Hepatocyte (in vitro differentiated cells): ENCODE results near the gene CLASP2. TPM values are rescaled to one million over a fixed set of nuclear protein-coding genes. Genes with fewer than 3 reads are reported as not detected.
"Not testable (repeated sequence)": the region's sequence is repeated elsewhere in the genome, so short reads cannot be mapped to it uniquely, and the experiment has no call there.

Source experiments
- DNase-seq: peaks from one replicate; pipeline ENCODE4 v3.0.0-alpha.2; 2016; ENCODE audit warnings: low spot score
- H2AFZ ChIP-seq: fragments of 200-600 bp; sonication (generic); 2 replicates; pipeline ENCODE4 v1.6.0; 2016; ENCODE audit warnings: antibody characterized with exemption, mild to moderate bottlenecking
- H3K27ac ChIP-seq: fragments of 200-600 bp; sonication (generic); 2 replicates; pipeline ENCODE4 v1.5.1; 2016; ENCODE audit warnings: mild to moderate bottlenecking
- H3K27me3 ChIP-seq: fragments of 200-600 bp; sonication (generic); 2 replicates; pipeline ENCODE4 v1.6.1; 2016
- H3K36me3 ChIP-seq: fragments of 200-600 bp; sonication (generic); replicated peaks from 2 replicates; pipeline ENCODE4 v1.5.1; 2016; ENCODE audit warnings: low read depth; ENCODE audit not compliant: insufficient read depth
- H3K4me1 ChIP-seq: fragments of 200-600 bp; sonication (generic); 2 replicates; pipeline ENCODE4 v1.5.1; 2016; ENCODE audit warnings: mild to moderate bottlenecking, moderate library complexity; ENCODE audit not compliant: insufficient read depth
- H3K4me2 ChIP-seq: fragments of 200-600 bp; sonication (generic); 2 replicates; pipeline ENCODE4 v1.6.0; 2016
- H3K4me3 ChIP-seq: fragments of 200-600 bp; sonication (generic); 2 replicates; pipeline ENCODE4 v1.5.1; 2016; ENCODE audit warnings: mild to moderate bottlenecking
- H3K79me2 ChIP-seq: fragments of 200-600 bp; sonication (generic); 2 replicates; pipeline ENCODE4 v1.6.0; 2017; ENCODE audit warnings: mild to moderate bottlenecking
- H3K9me2 ChIP-seq: fragments of 200-600 bp; sonication (generic); replicated peaks from 2 replicates; pipeline ENCODE4 v1.6.0; 2017; ENCODE audit warnings: mild to moderate bottlenecking; ENCODE audit not compliant: insufficient read depth
- H3K9me3 ChIP-seq: fragments of 200-600 bp; sonication (generic); 2 replicates; pipeline ENCODE4 v1.5.1; 2016; ENCODE audit warnings: low read depth, mild to moderate bottlenecking
- H4K20me1 ChIP-seq: fragments of 200-600 bp; sonication (generic); 2 replicates; pipeline ENCODE4 v1.6.0; 2016; ENCODE audit warnings: mild to moderate bottlenecking; ENCODE audit not compliant: insufficient read depth, poor library complexity, severe bottlenecking
- EZH2 ChIP-seq: fragments of 200-600 bp; sonication (generic); IDR thresholded peaks from 2 replicates; pipeline ENCODE4 v1.6.1; 2016; ENCODE audit warnings: antibody characterized with exemption, mild to moderate bottlenecking, borderline replicate concordance
- EZH2phosphoT487 ChIP-seq: fragments of 200-600 bp; sonication (generic); IDR thresholded peaks from one replicate; pipeline ENCODE4 v1.6.1; 2018; ENCODE audit warnings: antibody characterized with exemption, mild to moderate bottlenecking, low read depth, moderate library complexity; ENCODE audit not compliant: unreplicated experiment, severe bottlenecking
- WGBS: methylation state at CpG from one replicate; pipeline ENCODE4 v1.1.6; 2016; ENCODE audit warnings: low lambda C conversion rate; ENCODE audit errors: missing lambda C conversion rate; 5-methylcytosine and 5-hydroxymethylcytosine counted together
- polyA plus RNA-seq: library from polyadenylated mRNA; unstranded; fragments of >200 nt; fragmentation: Nextera tagmentation; extraction: Ambion mirVana; gene quantifications from 2 replicates; pipeline ENCODE4 v1.2.1, GENCODE V29; 2016
- total RNA-seq: library from RNA; depleted of rRNA; stranded (reverse); fragments of >200 nt; gene quantifications from 2 replicates; pipeline ENCODE4 v1.2.3, GENCODE V29; 2014
- TF ChIP-seq, protein P1 (sequence below): fragments of 200-600 bp; sonication (generic); IDR thresholded peaks from 2 replicates; pipeline ENCODE4 v1.5.1; 2016; ENCODE audit warnings: antibody characterized with exemption, mild to moderate bottlenecking; ENCODE audit not compliant: poor library complexity

The CLASP2 gene
- total and polyA plus RNA-seq, 2 experiments from 2014 or later = 12.0 to 34.5 TPM

DNA sequence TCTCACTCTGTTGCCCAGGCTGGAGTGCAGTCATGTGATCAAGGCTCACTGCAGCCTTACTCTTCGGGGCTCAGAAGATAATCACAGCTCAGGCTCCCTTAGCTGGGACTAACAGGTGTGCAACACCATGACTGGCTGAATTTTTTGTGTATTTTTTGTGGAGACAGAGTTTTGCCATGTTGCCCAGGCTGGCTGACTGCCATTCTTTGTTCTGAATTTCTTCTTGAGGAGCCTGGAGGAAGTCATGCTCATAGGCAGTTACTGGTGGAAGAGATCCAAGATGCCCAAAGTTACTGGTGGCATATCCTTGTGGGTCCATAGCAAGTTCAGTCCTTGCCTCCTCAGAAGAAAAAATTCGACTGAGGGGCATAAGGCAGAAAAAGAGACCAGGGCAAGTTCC lies 261.3 kb downstream of the CLASP2 start:
- Histone ChIP-seq H3K9me2 (no peaks in the 10 kb centered on the region), H3K4me3 (no peak overlapping the region), H3K4me1 (no peaks in the 10 kb centered on the region), H4K20me1 (no peaks in the 10 kb centered on the region), H3K27me3 (no peaks in the 10 kb centered on the region), H3K36me3 (no peaks in the 10 kb centered on the region), H2AFZ (no peak overlapping the region), H3K79me2 (no peaks in the 10 kb centered on the region), H3K4me2 (no peak overlapping the region), H3K27ac (no peak overlapping the region), H3K9me3 (peaks cover 15% of the 10 kb centered on the region)
- no peak for DNase-seq
- TF ChIP-seq, protein P1, sequence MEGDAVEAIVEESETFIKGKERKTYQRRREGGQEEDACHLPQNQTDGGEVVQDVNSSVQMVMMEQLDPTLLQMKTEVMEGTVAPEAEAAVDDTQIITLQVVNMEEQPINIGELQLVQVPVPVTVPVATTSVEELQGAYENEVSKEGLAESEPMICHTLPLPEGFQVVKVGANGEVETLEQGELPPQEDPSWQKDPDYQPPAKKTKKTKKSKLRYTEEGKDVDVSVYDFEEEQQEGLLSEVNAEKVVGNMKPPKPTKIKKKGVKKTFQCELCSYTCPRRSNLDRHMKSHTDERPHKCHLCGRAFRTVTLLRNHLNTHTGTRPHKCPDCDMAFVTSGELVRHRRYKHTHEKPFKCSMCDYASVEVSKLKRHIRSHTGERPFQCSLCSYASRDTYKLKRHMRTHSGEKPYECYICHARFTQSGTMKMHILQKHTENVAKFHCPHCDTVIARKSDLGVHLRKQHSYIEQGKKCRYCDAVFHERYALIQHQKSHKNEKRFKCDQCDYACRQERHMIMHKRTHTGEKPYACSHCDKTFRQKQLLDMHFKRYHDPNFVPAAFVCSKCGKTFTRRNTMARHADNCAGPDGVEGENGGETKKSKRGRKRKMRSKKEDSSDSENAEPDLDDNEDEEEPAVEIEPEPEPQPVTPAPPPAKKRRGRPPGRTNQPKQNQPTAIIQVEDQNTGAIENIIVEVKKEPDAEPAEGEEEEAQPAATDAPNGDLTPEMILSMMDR = no peak
- TF ChIP-seq EZH2phosphoT487 (no peak), EZH2 (no peak)
- 85% methylated on average over 2 of the region's 2 CpGs for WGBS

DNA sequence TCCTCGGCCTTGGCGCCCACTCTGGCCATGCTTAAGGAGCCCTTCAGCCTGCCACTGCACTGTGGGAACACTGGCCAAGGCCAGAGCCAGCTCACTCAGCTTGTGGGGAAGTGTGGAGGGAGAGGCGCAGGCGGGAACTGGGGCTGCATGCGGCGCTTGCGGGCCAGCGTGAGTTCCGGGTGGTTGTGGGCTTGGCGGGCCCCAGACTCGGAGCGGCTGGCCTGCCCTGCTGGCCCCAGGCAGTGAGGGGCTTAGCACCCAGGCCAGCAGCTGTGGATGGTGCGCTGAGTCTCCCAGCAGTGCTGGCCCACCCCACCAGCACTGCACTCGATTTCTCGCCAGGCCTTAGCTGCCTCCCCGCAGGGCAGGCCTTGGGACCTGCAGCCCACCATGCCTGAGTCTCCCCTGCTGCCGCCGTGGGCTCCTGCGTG lies 264.7 kb downstream of the CLASP2 start:
- Histone ChIP-seq H3K36me3 (no peaks in the 10 kb centered on the region), H3K27ac (no peak overlapping the region), H3K9me2 (no peaks in the 10 kb centered on the region), H3K4me2 (no peak overlapping the region), H3K9me3 (no peaks in the 10 kb centered on the region), H3K27me3 (no peaks in the 10 kb centered on the region), H2AFZ (no peak overlapping the region), H3K4me1 (no peaks in the 10 kb centered on the region), H3K79me2 (no peaks in the 10 kb centered on the region), H3K4me3 (no peak overlapping the region), H4K20me1 (no peaks in the 10 kb centered on the region)
- no peak for DNase-seq
- WGBS = 98% methylated on average over 19 of the region's 19 CpGs
- TF ChIP-seq EZH2phosphoT487 (no peak), EZH2 (no peak)
- TF ChIP-seq, protein P1 = no peak

DNA sequence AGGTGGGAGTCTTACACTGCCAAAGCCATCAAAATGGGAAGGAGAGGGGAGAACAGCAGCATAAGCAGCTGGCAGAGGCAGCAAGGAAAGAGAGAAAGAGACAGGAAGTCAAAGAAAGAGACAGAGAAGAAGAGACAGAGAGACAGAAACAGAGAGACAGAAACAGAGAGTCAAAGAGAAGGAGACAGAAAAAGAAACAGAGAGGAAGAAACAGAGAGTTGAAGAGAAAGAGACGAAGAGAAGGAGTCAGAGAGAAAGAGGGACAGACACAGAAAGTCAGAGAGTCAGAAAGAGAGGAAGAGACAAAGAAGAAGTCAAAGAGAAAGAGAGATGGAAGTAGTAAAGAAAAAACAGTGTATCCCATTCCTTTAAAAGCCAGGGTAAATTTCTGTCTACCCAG lies 266.1 kb downstream of the CLASP2 start:
- H3K4me2 ChIP-seq, DNase-seq, H3K9me3 ChIP-seq, H3K36me3 ChIP-seq, H3K9me2 ChIP-seq, H3K79me2 ChIP-seq, H3K4me3 ChIP-seq, H2AFZ ChIP-seq, H3K4me1 ChIP-seq, H3K27me3 ChIP-seq, H4K20me1 ChIP-seq, H3K27ac ChIP-seq: not testable (repeated sequence)
- WGBS = 100% methylated on average over 1 of the region's 1 CpG

DNA sequence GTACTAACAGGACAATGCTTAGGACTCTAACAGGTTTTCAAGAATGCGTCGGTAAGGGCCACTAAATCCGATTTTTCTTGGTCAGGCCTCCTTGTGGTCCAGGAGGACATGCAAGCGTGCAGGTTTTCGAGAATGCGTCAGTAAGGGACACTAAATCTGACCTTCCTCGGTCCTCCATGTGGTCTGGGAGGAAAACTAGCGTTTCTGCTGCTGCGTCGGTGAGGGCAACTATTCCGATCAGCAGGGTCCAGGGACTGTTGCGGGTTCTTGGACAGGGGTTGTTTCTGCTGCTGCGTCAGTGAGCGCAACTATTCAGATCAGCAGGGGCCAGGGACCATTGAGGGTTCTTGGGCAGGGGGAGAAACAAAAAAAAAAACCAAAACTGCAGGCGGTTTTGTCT lies 270.1 kb downstream of the CLASP2 start:
- peak overlapping the region; percentile 87 for H3K4me2 ChIP-seq
- H2AFZ ChIP-seq = peak overlapping the region; percentile 98

DNA sequence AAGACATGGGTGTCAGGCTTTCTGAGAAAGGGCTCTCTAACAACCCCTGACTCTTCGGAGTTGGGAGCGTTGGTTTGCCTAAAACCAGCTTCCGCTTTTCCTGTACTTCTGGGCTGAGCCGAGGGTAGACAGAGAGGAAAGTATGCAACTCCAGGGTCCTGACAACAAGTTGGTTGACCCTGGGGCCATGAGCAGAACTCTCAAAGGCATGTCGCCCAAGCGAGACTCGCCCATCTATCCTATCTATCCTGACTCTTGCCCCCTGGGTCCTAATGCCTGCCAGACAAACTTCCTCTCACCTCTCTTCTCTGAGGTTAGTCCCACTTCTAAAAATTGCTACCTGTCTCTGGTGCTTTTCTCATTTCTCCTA lies 270.8 kb downstream of the CLASP2 start:
- H2AFZ ChIP-seq = peak overlapping the region; percentile 98
- not testable (repeated sequence) for H3K36me3 ChIP-seq, H3K4me1 ChIP-seq, H3K79me2 ChIP-seq, H4K20me1 ChIP-seq, DNase-seq, H3K9me3 ChIP-seq, H3K9me2 ChIP-seq, H3K27me3 ChIP-seq
- peak overlapping the region; percentile 62 for H3K27ac ChIP-seq
- H3K4me3 ChIP-seq = peak overlapping the region; percentile 84
- H3K4me2 ChIP-seq = peak overlapping the region; percentile 87
- WGBS = 2% methylated on average over 7 of the region's 7 CpGs

More for the DNA sequence above, 270.1 kb downstream of the CLASP2 start:
- H3K4me3 ChIP-seq = peak overlapping the region; percentile 84
- H3K27ac ChIP-seq = no peak overlapping the region
- no peaks in the 10 kb centered on the region for H3K27me3 ChIP-seq
- H3K9me2 ChIP-seq = no peaks in the 10 kb centered on the region
- 63% methylated on average over 15 of the region's 15 CpGs for WGBS
- no peaks in the 10 kb centered on the region for H3K4me1 ChIP-seq
- H3K9me3 ChIP-seq = no peaks in the 10 kb centered on the region
- H3K79me2 ChIP-seq = peaks cover 7% of the 10 kb centered on the region
- TF ChIP-seq, protein P1 = no peak
- TF ChIP-seq EZH2phosphoT487 (no peak), EZH2 (no peak)
- no peaks in the 10 kb centered on the region for H4K20me1 ChIP-seq
- H3K36me3 ChIP-seq = no peaks in the 10 kb centered on the region
- DNase-seq = no peak
